K562 (cell line): Measurements from ENCODE around the gene ADAT2. TPM values are rescaled to one million over a fixed set of nuclear protein-coding genes. Genes with fewer than 3 reads are reported as not detected.
A peak's percentile ranks its signal among the peaks of the same experiment; 100 is the strongest.

Experiments used
- EZH2 ChIP-seq: IDR thresholded peaks from 2 replicates; pipeline ENCODE4 v1.6.1; 2012; ENCODE audit warnings: low read depth, mild to moderate bottlenecking, inconsistent platforms, low read length, borderline replicate concordance
- FOSL1 ChIP-seq: fragments of 200-800 bp; sonication (Bioruptor generic); conservative IDR thresholded peaks from 2 replicates; pipeline ENCODE4 v1.6.1; 2016; ENCODE audit warnings: missing genetic modification characterization, missing compliant biosample characterization
- GTF2E2 ChIP-seq: fragments of 200-800 bp; sonication (Bioruptor generic); IDR thresholded peaks from 2 replicates; pipeline ENCODE4 v1.6.1; 2016; ENCODE audit warnings: missing genetic modification characterization, missing compliant biosample characterization
- ZNF133 ChIP-seq: fragments of 250-450 bp; sonication (Bioruptor Pico); IDR thresholded peaks from 2 replicates; pipeline ENCODE4 v1.4.0; 2020; ENCODE audit warnings: mild to moderate bottlenecking
- polyA plus RNA-seq, 8 experiments: library from polyadenylated mRNA; depleted of rRNA in 4 of 8; stranded (reverse) in 5 of 8; unstranded in 3 of 8; fragments of >200 nt; fragmentation: Nextera tagmentation in 2 of 8; fragmentation: Illumina TruSeq in 1 of 8; extraction: Ambion mirVana in 2 of 8; extraction: Trizol in 1 of 8; gene quantifications; 2 replicates each; pipeline versions ENCODE4 v1.2.1 to v1.2.3, GENCODE V29; 2011 to 2014; ENCODE audit warnings: inconsistent platforms in 1 of 8, missing spikeins in 1 of 8
- total RNA-seq, 7 experiments: library from RNA; depleted of rRNA in 6 of 7; stranded (reverse); fragments of >200 nt in 6 of 7; fragmentation: Illumina TruSeq in 2 of 7; extraction: Trizol in 2 of 7; gene quantifications; 2 replicates each; pipeline versions ENCODE4 v1.2.1 to v1.2.3, GENCODE V29; 2011 to 2021; ENCODE audit warnings: low replicate concordance in 1 of 7
- TF ChIP-seq, protein P1 (sequence below): fragments of 250-450 bp; sonication (Bioruptor Pico); IDR thresholded peaks from 2 replicates; pipeline ENCODE4 v1.4.0; 2020; ENCODE audit warnings: mild to moderate bottlenecking, moderate library complexity, borderline replicate concordance
- TF ChIP-seq, protein P2 (sequence below): fragments of 150-350 bp; IDR thresholded peaks from 2 replicates; pipeline ENCODE4 v1.6.1; 2014; ENCODE audit warnings: low read depth, mild to moderate bottlenecking, low read length, borderline replicate concordance
- TF ChIP-seq, protein P3 (sequence below): fragments of 450-650 bp; formaldehyde crosslinking; conservative IDR thresholded peaks from 2 replicates; pipeline ENCODE4 v1.4.0; 2022; ENCODE audit warnings: mild to moderate bottlenecking, missing genetic modification characterization

ADAT2 gene
- total and polyA plus RNA-seq, 9 of the 15 experiments (the other 6 are each of a cell fraction or from before 2014, with no cell fraction given), result 13.0 to 62.5 (median 31.7) TPM

DNA sequence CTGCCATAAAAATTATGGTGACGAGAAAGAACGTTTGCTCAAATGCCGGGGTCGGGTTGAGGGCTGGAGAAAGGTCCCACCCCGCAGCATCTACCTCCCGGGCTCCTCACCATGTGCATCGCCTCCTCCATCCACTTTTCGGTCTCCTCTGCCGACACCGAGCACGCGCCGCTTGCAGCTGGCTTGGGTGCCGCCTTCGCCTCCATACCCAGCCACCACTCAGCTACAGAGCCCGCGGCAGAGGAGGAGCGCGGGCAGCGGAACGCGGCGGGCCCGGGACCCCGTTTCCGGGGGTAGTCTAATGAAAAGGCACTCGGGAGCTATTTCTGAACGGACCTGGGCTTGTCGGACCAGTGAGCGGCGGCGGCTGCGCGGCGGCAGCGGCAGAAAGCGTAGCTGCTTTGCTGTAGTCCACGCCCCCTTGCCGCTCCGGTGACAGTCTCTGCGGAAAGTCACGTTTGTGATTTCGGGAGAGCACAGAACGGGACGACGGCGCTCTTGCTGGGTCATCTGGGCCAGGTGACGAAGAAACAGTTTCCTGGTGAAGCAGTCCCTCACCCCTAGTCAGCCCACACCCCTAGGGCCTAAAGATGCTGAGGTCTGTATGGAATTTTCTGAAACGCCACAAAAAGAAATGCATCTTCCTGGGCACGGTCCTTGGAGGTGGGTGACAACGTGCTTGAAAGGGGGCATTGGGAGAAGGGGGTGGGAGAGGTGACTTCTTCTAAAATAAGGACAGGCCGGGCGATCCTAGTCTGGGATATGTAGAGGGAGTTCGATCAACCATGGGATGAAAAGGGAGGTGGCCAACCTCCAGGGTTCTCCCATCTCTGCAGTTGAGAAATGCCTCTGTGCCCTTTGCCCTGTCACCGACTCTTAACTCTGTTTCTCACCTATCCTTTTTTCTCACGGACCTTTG is at the start of gene ADAT2, which contains the start of gene PEX3 (continued):
- TF ChIP-seq, protein P1, sequence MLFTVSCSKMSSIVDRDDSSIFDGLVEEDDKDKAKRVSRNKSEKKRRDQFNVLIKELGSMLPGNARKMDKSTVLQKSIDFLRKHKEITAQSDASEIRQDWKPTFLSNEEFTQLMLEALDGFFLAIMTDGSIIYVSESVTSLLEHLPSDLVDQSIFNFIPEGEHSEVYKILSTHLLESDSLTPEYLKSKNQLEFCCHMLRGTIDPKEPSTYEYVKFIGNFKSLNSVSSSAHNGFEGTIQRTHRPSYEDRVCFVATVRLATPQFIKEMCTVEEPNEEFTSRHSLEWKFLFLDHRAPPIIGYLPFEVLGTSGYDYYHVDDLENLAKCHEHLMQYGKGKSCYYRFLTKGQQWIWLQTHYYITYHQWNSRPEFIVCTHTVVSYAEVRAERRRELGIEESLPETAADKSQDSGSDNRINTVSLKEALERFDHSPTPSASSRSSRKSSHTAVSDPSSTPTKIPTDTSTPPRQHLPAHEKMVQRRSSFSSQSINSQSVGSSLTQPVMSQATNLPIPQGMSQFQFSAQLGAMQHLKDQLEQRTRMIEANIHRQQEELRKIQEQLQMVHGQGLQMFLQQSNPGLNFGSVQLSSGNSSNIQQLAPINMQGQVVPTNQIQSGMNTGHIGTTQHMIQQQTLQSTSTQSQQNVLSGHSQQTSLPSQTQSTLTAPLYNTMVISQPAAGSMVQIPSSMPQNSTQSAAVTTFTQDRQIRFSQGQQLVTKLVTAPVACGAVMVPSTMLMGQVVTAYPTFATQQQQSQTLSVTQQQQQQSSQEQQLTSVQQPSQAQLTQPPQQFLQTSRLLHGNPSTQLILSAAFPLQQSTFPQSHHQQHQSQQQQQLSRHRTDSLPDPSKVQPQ (CRISPR knock-in tag), result no peak
- no peak for TF ChIP-seq ZNF133
- TF ChIP-seq, protein P2, sequence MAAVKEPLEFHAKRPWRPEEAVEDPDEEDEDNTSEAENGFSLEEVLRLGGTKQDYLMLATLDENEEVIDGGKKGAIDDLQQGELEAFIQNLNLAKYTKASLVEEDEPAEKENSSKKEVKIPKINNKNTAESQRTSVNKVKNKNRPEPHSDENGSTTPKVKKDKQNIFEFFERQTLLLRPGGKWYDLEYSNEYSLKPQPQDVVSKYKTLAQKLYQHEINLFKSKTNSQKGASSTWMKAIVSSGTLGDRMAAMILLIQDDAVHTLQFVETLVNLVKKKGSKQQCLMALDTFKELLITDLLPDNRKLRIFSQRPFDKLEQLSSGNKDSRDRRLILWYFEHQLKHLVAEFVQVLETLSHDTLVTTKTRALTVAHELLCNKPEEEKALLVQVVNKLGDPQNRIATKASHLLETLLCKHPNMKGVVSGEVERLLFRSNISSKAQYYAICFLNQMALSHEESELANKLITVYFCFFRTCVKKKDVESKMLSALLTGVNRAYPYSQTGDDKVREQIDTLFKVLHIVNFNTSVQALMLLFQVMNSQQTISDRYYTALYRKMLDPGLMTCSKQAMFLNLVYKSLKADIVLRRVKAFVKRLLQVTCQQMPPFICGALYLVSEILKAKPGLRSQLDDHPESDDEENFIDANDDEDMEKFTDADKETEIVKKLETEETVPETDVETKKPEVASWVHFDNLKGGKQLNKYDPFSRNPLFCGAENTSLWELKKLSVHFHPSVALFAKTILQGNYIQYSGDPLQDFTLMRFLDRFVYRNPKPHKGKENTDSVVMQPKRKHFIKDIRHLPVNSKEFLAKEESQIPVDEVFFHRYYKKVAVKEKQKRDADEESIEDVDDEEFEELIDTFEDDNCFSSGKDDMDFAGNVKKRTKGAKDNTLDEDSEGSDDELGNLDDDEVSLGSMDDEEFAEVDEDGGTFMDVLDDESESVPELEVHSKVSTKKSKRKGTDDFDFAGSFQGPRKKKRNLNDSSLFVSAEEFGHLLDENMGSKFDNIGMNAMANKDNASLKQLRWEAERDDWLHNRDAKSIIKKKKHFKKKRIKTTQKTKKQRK, result peak; percentile 26; the same call in 1 of the 2 replicates
- TF ChIP-seq FOSL1 (tag), result peak; percentile 55; the same call in 1 of the 2 replicates
- TF ChIP-seq EZH2, result no peak
- peak; percentile 66; the same call in 1 of the 2 replicates for TF ChIP-seq GTF2E2 (tag)
- TF ChIP-seq, protein P3, sequence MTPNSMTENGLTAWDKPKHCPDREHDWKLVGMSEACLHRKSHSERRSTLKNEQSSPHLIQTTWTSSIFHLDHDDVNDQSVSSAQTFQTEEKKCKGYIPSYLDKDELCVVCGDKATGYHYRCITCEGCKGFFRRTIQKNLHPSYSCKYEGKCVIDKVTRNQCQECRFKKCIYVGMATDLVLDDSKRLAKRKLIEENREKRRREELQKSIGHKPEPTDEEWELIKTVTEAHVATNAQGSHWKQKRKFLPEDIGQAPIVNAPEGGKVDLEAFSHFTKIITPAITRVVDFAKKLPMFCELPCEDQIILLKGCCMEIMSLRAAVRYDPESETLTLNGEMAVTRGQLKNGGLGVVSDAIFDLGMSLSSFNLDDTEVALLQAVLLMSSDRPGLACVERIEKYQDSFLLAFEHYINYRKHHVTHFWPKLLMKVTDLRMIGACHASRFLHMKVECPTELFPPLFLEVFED (CRISPR knock-in tag), result no peak
